HG02678 (cell line): ENCODE measurements around the gene EMSY.

Experiments
- ATAC-seq: cut with Tn5 transposase; IDR thresholded peaks from one replicate; pipeline ENCODE4 v1.9.1; 2021; ENCODE audit warnings: mild to moderate bottlenecking, moderate library complexity; ENCODE audit not compliant: unreplicated experiment

Gene EMSY

DNA sequence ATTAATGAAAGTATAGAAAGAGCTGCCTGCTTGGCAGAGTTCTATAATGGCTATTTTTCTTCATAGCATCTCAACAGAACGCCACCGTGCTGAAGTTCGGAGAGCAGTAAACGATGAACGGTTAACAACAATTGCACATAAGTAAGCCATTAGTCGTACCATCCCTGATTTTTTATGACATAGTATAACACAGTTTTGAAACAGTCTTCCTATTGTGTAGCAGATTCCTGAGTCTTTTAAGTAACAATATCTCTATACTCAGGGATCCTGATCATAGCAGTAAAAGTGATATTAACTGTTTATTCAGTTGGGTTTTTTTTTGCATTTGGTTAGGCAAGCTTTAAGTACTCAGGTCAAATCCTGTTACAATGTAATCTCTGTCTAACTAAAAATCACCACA is 8.4 kb downstream of the EMSY start:
- ATAC-seq: no peak

DNA sequence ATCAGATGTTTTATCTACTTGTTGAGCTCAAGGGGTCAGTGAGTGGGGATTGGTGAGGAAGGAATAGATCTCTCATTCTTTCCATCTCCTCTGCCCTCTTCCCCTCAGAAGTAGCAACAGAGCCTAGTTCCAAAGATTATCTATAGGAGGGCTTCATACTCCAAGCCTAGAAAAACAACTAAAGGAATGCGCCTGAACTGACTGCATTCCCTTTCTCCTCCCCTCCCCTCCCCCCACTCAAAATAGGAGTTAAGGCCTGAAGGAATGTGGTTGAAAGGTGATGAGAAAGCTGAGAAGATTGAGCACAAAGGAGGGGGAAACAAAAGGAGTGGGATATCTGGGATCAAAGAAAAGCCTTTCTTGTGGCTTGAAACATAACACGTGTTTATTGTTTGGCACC is 10.5 kb downstream of the EMSY start:
- no peak for ATAC-seq

DNA sequence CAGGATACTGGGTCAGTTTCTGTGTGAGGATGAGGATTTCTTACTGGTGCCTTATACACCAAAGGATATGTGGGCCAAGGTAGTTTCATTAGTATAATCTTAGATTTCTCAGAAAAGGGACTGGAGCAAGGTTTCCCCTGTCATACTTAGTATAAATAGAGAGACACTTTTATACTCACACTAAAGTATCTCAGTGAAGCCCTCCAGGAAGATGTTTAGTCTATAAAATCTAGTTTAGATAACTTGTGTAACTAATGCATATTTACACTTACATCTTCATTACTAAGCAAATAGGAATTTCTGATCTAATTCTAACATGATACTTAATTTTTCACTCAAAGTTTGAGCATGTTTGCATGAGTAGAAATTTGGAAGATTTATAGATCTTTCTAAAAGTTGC is 11.1 kb downstream of the EMSY start:
- ATAC-seq: no peak

DNA sequence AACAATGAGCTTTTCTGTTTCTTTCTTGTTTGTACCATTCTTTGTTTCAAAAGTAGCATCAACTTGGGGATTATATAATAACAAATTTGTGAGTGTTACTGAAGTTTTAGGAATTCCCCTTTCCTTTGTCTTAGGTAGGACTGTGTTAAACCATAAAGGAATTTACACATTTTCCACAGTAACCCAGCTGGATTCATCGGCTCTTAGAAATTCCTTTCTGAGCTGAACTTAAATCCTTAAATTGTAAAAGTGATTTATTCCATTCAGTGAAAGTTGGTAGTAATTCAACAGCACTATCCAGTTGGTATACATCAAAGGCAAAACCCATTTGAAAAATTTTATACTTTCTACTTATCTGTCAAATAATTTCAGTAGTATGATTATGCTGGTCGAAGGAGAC is 11.8 kb downstream of the EMSY start:
- no peak for ATAC-seq

DNA sequence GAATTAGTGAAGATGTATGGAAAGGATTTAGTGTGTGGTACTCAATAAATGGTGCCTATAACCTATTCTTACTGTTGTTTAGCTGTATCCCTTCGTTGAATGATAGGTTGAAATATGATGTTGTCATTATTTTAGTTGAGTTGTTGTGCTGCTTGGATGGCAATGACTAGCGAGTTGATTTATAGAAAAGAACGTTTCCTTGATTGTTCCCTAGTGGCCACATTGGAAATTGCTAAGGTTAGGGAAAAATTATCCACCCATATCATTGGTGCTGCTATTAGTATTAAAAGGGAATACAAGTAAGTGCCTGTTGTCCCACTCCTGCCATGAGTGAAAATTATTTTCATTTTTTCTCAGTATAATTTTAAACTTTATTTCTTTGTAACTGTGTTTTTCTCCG is 14.5 kb downstream of the EMSY start:
- ATAC-seq: no peak

DNA sequence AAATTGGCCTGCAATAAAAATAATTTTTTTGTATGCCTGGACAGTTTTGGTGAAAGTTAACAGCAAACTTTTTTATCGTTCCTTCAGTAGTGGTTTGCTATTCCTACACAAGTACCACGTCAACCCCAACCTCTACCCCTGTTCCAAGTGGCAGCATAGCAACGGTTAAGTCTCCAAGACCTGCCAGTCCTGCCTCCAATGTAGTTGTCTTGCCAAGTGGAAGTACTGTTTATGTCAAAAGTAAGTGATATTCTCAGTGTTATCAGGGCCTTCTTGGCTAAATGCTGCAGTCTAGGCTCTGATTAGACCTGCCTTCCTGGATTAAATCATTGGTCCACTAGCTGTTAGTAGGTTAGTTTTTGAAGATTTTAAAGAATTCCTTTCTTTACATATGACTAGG is 15.0 kb downstream of the EMSY start:
- ATAC-seq: no peak

DNA sequence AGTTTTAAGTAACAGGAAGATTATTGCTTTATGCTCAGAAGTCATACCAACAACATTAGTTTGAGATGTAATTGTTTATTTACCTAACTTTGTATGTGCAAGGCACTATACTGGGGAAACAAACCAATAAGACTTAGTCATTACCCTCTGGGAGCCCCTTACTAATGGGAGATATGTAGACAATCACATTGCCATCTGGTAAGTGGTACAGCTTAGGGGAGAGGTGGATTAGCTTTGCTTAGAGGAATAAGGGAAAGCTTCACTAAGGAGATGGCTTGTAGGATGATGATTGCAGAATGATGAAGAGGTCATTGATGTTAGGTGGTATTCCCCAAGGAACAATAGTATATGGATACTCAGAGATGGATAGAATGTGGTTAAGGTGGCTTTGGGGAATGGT is 17.5 kb downstream of the EMSY start:
- ATAC-seq: no peak

DNA sequence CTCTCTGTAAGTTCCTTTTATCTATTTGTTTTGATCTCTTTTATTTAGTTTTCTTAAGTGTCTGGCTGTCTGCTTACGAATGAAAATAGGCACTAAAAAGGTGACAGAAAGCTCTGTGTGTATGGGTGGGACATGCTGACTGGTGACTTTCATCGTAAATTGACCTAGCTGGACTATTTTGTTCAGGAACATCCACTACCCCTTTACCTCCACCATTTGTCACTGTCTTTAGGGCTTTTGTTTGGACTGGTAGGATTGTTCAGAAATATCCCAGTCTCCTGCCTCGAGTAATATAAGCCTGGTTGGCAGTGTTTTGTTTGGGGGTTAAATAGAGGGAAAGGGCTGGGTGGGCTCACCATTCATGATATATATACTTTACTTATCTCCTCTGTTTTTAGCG is 20.9 kb downstream of the EMSY start:
- ATAC-seq: no peak

DNA sequence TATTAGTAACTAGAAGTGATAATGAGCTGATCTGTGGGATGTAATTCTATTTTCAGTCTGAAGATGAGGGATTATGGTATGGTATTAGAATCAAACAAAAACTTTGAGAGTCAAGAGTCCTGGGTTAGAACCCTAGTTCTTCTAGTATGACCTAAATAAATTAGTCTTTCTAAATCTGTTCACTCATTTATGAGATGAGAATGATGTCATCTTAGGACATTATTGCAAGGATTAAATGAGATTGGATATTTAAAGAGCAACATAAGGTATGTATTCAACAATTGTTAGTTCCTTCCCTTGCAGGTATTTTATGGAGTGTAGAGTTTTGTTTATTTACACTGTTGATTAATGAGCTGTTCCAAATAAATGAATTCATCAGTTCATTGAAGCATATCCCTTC is 21.8 kb downstream of the EMSY start:
- no peak for ATAC-seq

DNA sequence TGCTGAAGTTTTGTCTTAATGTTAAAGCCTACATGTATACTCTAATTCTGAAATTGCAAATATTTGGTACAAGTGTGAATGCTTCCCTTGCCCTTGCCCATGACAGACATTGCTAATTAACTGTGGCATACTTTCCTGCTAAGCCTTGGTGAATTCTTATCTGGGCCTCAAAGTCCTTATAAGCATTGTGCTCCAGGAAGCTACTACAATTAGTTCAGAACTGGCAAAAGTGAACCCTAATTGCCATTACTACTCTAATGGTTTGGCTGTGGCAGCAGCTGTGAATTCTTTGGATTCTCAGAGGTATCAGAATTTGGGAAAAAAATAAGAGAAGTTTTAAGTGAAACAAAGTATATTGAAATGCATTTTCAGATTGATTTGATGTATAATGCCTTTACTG is 24.3 kb downstream of the EMSY start:
- no peak for ATAC-seq

DNA sequence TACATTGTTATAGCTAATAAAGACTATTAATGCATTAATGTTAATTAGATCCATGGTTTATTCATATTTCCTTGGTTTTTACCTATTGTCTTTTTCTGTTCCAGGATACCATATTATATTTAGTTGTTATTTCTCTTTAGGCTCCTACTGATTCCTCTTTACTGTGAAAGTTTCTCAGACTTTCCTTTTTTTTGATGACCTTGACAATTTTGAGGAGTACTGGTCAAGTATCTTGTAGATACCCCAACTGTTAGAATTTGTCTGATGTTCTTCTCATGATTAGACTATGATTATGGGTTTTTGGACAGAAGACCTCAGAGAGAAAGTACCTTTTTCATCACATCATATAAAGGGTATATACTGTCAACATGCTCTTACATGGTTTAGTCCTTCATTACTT is 26.6 kb downstream of the EMSY start:
- no peak for ATAC-seq

DNA sequence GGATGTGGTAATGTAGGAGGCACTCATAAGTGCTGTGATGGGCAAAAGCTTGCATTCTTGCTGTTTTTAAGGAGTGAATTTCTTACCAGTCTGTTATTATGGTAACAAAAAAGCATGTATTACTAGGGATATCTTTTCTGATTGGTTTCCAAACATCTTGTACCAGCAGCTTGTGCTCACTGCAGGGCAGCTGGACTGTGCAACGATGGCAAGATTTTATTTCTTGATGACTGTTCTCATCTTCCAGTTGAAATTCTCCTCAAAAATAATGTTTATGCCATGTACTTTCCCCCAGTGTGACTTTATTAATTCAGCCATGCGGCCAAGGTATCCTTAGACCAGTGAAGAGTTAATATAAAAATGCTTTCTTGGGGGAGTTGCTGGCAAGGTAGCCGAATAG is 35.4 kb downstream of the EMSY start:
- ATAC-seq: no peak

DNA sequence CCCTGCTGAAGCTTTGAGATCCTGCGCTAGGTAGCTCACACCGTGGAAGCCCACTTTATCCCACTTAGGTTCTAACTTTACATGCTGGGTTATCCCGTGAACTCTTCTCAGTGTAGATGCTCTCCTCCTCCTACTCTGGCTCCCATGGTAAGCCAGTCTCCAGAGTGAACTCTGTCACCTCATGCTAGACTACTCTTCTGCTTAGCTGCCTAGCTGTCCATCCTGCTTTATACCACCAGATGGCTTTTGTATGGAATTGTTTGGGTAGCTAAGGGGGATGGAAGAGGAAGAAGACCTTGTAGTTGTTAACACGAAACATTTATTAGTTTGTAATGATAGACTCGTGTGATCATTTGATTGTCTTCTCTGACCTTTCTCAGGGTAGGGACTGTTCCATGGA is 46.8 kb downstream of the EMSY start:
- no peak for ATAC-seq

DNA sequence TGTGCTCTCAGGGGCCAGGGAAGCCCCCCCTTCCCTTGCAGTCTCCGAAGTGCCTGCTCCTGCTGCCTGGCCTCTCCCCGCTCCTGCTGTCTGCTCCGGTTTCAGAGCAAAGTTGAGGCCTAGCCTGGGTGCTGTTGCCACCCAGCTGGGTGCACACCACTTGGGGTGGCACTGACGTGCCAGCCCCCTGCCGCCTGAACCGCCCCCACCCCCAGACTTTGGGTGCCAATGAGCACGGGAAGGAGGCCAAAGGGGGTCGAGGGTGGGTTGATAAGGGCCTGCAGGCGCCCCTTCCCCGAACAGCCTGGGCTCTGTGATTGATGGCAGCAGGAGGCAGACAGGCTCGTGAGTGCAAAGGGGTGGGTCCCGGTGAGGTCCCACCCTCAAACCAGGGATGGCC is 48.2 kb downstream of the EMSY start:
- ATAC-seq: no peak

DNA sequence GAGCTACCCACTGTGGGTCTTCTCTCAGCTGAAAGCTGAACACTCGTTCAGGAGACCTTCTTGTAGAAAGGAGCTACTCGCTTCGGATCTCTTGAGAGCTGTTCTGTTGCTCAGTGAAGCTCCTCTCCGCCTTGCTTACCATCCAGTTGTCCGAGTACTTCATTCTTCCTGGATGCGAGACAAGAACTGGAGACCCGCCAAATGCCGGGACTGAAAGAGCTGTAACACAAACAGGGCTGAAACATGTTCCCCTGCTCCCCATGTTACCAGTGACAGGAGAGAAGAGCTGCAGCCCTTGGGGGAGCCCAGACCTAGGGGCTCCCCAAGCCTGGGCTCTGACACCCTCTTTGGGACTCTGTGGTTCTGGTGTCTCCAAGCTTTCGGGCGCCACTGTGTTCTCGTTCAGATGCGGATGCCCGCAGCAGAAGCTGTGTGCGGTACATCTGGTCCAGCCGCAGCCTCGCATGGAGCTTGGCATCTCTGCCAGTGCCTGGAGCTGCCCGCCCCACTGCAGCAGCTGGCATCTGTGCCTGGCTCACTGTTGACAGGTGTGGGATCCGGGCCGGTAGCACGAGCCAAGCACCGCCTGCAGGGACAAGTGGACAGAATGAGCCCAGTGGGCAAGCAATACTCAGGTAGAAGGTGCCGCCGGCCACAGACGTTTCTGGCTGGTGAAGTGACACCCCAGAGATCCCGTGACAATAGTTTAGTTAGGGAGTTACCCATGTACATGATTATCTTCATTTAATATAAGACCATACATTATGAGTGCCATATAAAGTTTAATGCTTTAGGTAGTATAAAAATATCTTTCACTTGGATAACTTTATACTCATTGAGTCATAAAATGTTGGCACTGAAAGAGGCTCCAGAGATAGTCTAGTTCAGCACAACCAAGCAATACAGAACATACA is 49.1 kb downstream of the EMSY start:
- ATAC-seq: no peak

DNA sequence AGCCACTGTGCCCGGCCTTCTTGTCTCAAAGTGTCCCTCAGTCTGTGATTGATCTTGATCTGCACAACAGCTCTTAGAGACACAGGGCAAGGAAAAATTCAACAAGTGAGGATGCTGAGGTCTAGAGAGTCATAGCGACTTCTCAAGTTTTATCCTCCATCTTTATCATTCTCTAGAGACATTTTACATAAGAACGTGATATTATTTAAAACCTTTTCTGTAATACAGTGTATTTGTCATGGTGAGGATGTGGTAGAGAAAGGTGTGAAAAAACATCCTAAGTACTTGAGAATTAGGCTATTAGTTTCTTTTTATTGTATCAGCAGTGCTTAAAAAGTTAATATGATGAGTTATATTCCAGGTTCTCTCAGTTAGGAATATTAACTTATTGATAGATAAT is 50.2 kb downstream of the EMSY start:
- ATAC-seq: no peak

DNA sequence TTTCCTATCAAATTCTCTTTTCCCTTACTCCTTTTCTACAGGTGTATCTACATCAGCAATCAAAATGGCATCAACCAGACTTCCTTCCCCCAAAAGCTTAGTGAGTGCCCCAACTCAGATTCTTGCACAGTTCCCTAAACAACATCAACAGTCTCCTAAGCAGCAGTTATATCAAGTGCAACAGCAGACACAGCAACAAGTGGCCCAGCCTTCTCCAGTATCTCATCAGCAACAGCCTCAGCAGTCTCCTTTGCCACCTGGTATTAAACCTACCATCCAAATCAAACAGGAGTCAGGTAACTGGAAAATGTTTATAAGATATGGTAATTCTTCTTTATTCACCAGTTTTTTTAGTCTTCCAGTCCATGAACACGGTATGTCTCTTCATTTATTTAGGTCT is 51.4 kb downstream of the EMSY start:
- no peak for ATAC-seq

DNA sequence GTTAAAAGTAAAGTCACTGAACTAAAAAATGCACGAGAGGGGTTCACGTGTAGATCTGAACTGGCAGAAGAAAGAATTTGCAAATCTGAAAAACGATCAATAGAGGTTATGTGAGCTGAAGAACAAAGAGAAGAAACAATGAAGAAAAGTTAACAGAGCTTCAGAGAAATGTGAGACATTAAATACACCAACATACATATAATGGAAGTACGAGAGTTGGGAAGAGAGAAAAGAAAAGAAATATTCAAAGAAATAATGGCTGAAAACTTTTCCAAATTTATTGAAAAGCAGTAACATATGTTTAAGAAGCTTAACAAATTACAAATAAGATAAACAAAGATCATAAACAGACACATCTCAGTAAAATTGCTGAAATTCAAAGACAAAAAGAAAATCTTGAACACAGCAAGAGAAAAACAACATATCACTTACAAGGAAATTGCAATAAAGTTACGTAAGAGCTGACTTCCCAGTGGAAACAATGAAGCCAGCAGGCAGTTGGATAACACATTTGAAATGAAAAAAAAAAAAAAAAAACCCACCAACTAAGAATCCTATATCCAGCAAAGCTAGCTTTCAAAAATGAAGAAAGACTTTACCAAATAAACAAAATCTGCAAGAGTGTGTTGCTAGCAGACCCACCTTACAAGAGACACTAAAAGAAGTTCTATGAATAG is 56.8 kb downstream of the EMSY start:
- ATAC-seq: no peak

DNA sequence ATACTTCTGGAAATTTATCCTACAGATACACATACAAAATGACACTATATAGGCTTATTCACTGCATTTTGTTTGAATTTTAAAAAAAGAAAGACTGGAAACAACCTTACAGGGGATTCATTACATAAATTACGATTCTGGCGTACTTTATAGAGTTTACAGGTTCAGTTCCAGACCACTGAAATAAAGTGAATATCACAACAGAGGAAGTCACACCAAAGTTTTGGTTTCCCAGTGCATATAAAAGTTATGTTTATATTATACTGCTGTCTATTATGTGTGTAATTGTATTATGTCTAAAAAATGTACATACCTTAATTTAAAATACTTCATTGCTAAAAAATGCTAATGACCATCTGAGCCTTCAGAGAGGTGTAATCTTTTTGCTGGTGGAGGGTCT is 62.0 kb downstream of the EMSY start:
- ATAC-seq: no peak

DNA sequence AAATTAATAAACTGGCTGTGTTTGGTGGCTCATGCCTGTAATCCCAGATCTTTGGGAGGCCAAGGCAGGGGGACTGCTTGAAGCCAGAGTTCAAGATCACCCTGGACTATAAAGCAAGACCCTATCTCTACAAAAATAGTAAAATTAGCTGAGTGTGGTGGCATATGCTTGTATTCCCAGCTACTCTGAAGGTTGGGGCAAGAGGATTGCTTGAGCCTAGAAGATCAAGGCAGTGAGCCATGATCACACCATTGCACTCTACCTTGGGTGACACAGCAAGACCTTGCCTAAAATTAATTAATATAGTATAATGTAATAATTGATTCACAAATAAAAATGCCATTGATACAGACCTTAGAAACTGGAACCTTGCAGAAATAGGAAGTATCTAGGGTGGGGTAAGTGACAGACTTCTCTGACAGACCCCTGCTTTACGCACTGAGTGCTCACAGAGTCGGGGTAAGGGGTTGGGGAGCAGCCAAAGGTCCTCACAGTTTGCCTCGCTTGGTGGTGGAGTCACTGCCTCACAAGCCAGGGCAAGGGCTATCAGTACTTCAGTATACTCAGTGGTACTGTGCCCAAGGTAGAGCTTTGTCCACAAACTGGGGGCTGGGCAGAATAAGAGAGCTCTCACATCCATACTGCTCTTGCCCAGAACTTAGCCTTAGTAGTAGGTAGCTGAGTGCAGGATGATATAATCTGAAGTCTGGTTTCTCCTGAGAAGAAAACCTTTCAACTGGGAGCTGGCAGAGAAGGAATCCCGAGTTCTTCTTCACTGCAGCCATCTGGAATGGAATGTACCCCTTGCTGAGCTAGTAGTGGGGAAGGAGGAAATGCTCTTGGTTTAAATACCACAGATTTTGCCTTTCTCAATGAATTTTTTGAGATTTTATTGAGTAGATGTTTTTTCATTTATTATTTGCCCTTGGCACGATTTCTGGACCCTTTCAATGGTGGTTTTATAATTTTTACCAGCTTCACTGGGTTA is 65.5 kb downstream of the EMSY start:
- ATAC-seq: no peak
